A549 (cell line): ENCODE data around the gene PHACTR2. TPM values are rescaled to one million over a fixed set of nuclear protein-coding genes. Genes with fewer than 3 reads are reported as not detected.

Source experiments
- ATAC-seq, 2 experiments: fragments of 200-7000 bp in 1 of 2; fragments of >200 bp in 1 of 2; cut with Nextera tagmentation in 1 of 2; cut with Tn5 transposase in 1 of 2; 3 replicates each; pipeline versions ENCODE4 v1.8.0 to v1.9.1; 2018 to 2020; ENCODE audit warnings: mild to moderate bottlenecking in 1 of 2, moderate library complexity in 1 of 2
- CTCF ChIA-PET: fragments of 300-600 bp; sonication (Branson Sonifier 250); formaldehyde crosslinking; extraction: SDS; loops from one replicate; lab custom pipeline; 2021; ENCODE audit warnings: antibody characterized with exemption, inconsistent platforms; lab: Yijun Ruan, JAX
- POLR2A ChIA-PET: fragments of 350-600 bp; formaldehyde crosslinking; extraction: SDS; loops from one replicate; lab custom pipeline; 2021; ENCODE audit warnings: antibody characterized with exemption, inconsistent platforms; lab: Yijun Ruan, JAX
- DNase-seq, 2 experiments: peaks; one replicate each; pipeline versions ENCODE4 v3.0.0 to v3.0.0-alpha.2; 2011 to 2016; ENCODE audit warnings: low read depth in 1 of 2, low spot score in 1 of 2
- FAIRE-seq: peaks from 2 replicates; lab custom pipeline; 2011; peaks lifted over from hg19 to GRCh38; lab: Jason Lieb, UNC
- H3K27ac ChIP-seq, 2 experiments: fragments of >200 bp; sonication (Bioruptor Twin); formaldehyde crosslinking; 3 replicates each; pipeline ENCODE4 v1.5.1; 2016 to 2017
- H3K4me1 ChIP-seq: fragments of >200 bp; sonication (Bioruptor Twin); formaldehyde crosslinking; 3 replicates; pipeline ENCODE4 v1.6.1; 2016
- H3K4me2 ChIP-seq: fragments of >200 bp; sonication (Bioruptor Twin); formaldehyde crosslinking; 3 replicates; pipeline ENCODE4 v1.6.1; 2016
- H3K4me3 ChIP-seq: fragments of >200 bp; sonication (Bioruptor Twin); formaldehyde crosslinking; 3 replicates; pipeline ENCODE4 v1.5.1; 2016
- H3K9me3 ChIP-seq: fragments of >200 bp; sonication (Bioruptor Twin); formaldehyde crosslinking; 3 replicates; pipeline ENCODE4 v1.6.1; 2016
- CBX8 ChIP-seq: fragments of 200-600 bp; sonication (generic); IDR thresholded peaks from 2 replicates; pipeline ENCODE4 v1.6.1; 2016
- EP300 ChIP-seq, 2 experiments: fragments of >200 bp; sonication (Bioruptor Twin); formaldehyde crosslinking; IDR thresholded peaks; 2 replicates in 1 of 2; 3 replicates in 1 of 2; pipeline ENCODE4 v1.6.1; 2016 to 2017
- ESRRA ChIP-seq: fragments of 150-350 bp; IDR thresholded peaks from 2 replicates; pipeline ENCODE4 v1.6.1; 2014; ENCODE audit warnings: mild to moderate bottlenecking, low read length, borderline replicate concordance
- FOSB ChIP-seq: fragments of 250-450 bp; sonication (Bioruptor Pico); IDR thresholded peaks from 2 replicates; pipeline ENCODE4 v1.5.0; 2020; ENCODE audit warnings: mild to moderate bottlenecking, moderate library complexity
- FOSL2 ChIP-seq, 2 experiments: fragments of 450-650 bp in 1 of 2; fragments of >200 bp in 1 of 2; sonication (Bioruptor Twin) in 1 of 2; formaldehyde crosslinking; IDR thresholded peaks; 2 replicates each; pipeline versions ENCODE4 v1.5.0 to v1.6.1; 2016 to 2020; ENCODE audit warnings: mild to moderate bottlenecking in 1 of 2, moderate library complexity in 1 of 2
- GATA3 ChIP-seq: IDR thresholded peaks from 2 replicates; pipeline ENCODE4 v1.6.1; 2012; ENCODE audit warnings: borderline replicate concordance
- HOXA7 ChIP-seq: fragments of 250-450 bp; sonication (Bioruptor Pico); IDR thresholded peaks from 2 replicates; pipeline ENCODE4 v1.5.0; 2020; ENCODE audit warnings: mild to moderate bottlenecking, moderate library complexity
- HOXB13 ChIP-seq: fragments of 250-450 bp; sonication (Bioruptor Pico); IDR thresholded peaks from 2 replicates; pipeline ENCODE4 v1.5.0; 2020; ENCODE audit warnings: low read depth, mild to moderate bottlenecking, moderate library complexity
- KDM1A ChIP-seq: fragments of 200-600 bp; sonication (generic); IDR thresholded peaks from 2 replicates; pipeline ENCODE4 v1.6.1; 2016; ENCODE audit warnings: low read depth, mild to moderate bottlenecking
- MAFK ChIP-seq: fragments of 450-650 bp; IDR thresholded peaks from 2 replicates; pipeline ENCODE4 v1.6.1; 2014; ENCODE audit not compliant: partially characterized antibody
- MYC ChIP-seq: IDR thresholded peaks from 2 replicates; pipeline ENCODE4 v1.6.1; 2012; ENCODE audit warnings: mild to moderate bottlenecking, inconsistent platforms, low read length, improper control_type of control experiment, borderline replicate concordance
- NPAS2 ChIP-seq: fragments of 250-450 bp; sonication (Bioruptor Pico); IDR thresholded peaks from 2 replicates; pipeline ENCODE4 v1.8.0; 2022; ENCODE audit warnings: mild to moderate bottlenecking, moderate library complexity, borderline replicate concordance
- NR3C1 ChIP-seq: fragments of >200 bp; sonication (Bioruptor Twin); formaldehyde crosslinking; IDR thresholded peaks from 3 replicates; pipeline ENCODE4 v1.6.1; 2017
- PHF8 ChIP-seq: fragments of 200-600 bp; sonication (generic); IDR thresholded peaks from 2 replicates; pipeline ENCODE4 v1.6.1; 2016; ENCODE audit warnings: low read depth, mild to moderate bottlenecking, antibody characterized with exemption, moderate library complexity, borderline replicate concordance
- POLR2A ChIP-seq: IDR thresholded peaks from 2 replicates; pipeline ENCODE4 v1.6.1; 2012; ENCODE audit warnings: mild to moderate bottlenecking, low read length
- RARB ChIP-seq: fragments of 250-450 bp; sonication (Bioruptor Pico); IDR thresholded peaks from 2 replicates; pipeline ENCODE4 v1.8.0; 2021; ENCODE audit warnings: mild to moderate bottlenecking, moderate library complexity
- SREBF2 ChIP-seq: fragments of 450-650 bp; IDR thresholded peaks from 2 replicates; pipeline ENCODE4 v1.6.1; 2014; ENCODE audit warnings: mild to moderate bottlenecking, moderate library complexity
- TP53 ChIP-seq: fragments of 250-450 bp; sonication (Bioruptor Pico); IDR thresholded peaks from 2 replicates; pipeline ENCODE4 v1.5.0; 2021; ENCODE audit warnings: mild to moderate bottlenecking, moderate library complexity
- ZNF302 ChIP-seq: fragments of 250-450 bp; sonication (Bioruptor Pico); IDR thresholded peaks from 2 replicates; pipeline ENCODE4 v1.9.0; 2021; ENCODE audit warnings: inconsistent platforms, mild to moderate bottlenecking, moderate library complexity
- WGBS: methylation state at CpG from one replicate; pipeline ENCODE4 v1.1.6; 2017; ENCODE audit errors: missing lambda C conversion rate; 5-methylcytosine and 5-hydroxymethylcytosine counted together
- polyA plus RNA-seq, 4 experiments: library from polyadenylated mRNA; depleted of rRNA in 3 of 4; stranded (reverse); fragments of >200 nt; fragmentation: RNase III in 1 of 4; extraction: RNeasy Plus Mini Kit Qiagen cat#74134 plus additional on column Dnase treatment in 1 of 4; gene quantifications; 2 replicates in 3 of 4; 3 replicates in 1 of 4; pipeline ENCODE4 v1.2.3, GENCODE V29; 2011 to 2017
- TF ChIP-seq, protein P1 (sequence below): fragments of 150-350 bp; IDR thresholded peaks from 2 replicates; pipeline ENCODE4 v1.6.1; 2014; ENCODE audit warnings: low read depth, mild to moderate bottlenecking, low read length
- TF ChIP-seq, protein P2 (sequence below): IDR thresholded peaks from 2 replicates; pipeline ENCODE4 v1.6.1; 2012
- TF ChIP-seq, protein P3 (sequence below): fragments of 200-600 bp; sonication (generic); IDR thresholded peaks from 2 replicates; pipeline ENCODE4 v1.6.1; 2016; ENCODE audit warnings: antibody characterized with exemption, mild to moderate bottlenecking, moderate library complexity
- TF ChIP-seq, protein P4 (sequence below): fragments of >200 bp; sonication (Bioruptor Twin); formaldehyde crosslinking; IDR thresholded peaks from 2 replicates; pipeline ENCODE4 v1.6.1; 2016

PHACTR2 gene
- polyA plus RNA-seq, 2 of the 4 experiments (the other 2 are of a cell fraction): 2.5 to 10.4 TPM

DNA sequence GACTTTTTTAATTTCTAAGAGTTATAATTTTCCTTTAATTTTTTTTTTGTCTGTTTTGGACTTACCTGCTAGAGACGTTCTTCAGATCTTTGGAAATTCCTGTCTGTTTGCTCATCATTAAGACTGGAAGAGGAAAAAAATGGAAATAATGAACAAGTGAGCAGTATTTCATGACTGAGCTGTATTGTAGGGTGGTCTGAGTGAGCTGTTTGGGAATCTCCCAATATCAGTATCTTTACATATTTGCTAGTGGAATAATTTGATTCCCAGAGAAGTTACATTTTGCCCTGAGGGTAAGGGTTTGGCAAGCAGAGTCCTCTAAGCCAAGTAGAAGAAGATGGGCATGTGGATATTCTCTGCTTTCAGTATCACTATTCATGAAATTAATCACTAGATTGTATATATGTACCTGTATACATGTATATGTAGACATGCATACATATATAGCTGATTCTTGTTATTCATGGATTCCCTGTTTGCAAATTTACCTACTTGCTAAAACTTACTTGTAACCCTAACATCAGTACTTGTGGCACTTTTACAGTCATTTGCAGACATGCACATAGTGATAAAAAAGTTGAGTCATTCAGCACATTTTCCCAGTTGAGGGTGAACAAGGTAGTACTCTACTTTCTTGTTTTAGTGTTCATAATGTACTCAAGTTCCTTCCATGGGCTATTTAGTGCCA is 200.0 kb downstream of the PHACTR2 start (continued):
- TF ChIP-seq, protein P1, sequence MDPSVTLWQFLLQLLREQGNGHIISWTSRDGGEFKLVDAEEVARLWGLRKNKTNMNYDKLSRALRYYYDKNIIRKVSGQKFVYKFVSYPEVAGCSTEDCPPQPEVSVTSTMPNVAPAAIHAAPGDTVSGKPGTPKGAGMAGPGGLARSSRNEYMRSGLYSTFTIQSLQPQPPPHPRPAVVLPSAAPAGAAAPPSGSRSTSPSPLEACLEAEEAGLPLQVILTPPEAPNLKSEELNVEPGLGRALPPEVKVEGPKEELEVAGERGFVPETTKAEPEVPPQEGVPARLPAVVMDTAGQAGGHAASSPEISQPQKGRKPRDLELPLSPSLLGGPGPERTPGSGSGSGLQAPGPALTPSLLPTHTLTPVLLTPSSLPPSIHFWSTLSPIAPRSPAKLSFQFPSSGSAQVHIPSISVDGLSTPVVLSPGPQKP: no peak
- TF ChIP-seq, protein P2, sequence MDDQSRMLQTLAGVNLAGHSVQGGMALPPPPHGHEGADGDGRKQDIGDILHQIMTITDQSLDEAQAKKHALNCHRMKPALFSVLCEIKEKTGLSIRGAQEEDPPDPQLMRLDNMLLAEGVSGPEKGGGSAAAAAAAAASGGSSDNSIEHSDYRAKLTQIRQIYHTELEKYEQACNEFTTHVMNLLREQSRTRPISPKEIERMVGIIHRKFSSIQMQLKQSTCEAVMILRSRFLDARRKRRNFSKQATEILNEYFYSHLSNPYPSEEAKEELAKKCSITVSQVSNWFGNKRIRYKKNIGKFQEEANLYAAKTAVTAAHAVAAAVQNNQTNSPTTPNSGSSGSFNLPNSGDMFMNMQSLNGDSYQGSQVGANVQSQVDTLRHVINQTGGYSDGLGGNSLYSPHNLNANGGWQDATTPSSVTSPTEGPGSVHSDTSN: no peak
- TF ChIP-seq MAFK: no peak
- no peak for TF ChIP-seq ZNF302 (CRISPR knock-in tag)
- no peak for TF ChIP-seq SREBF2

DNA sequence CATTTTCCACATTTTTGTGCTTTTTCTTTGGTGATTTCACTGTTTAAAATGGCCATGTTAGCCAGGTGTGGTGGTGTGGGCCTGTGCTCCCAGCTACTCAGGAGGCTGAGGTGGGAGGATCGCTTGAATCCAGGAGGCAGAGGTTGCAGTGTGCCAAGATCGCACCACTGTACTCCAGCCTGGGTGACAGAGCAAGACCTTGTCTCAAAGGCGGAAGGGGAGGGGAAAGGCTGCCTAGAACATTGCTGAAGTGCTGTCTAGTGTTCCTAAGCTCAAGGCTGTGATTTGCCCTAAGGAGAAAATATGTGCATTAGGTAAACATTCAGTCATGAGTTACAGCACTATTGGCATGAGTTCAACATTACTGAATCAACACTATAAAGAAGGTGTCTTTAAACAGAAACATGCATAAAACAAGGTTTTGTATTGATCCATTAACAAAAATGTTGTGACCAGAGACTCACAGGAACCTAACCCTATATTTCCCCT is 200.6 kb downstream of the PHACTR2 start:
- 90% methylated on average over 3 of the region's 3 CpGs for WGBS
- Histone ChIP-seq H3K9me3 (peaks cover 7% of the 10 kb centered on the region; the same call in 1 of the 3 replicates), H3K4me2 (no peak overlapping the region), H3K27ac (no peak overlapping the region), H3K4me1 (no peaks in the 10 kb centered on the region), H3K4me3 (no peak overlapping the region)
- no peak for ATAC-seq
- DNase-seq: peak in 1 of 2 experiments; percentile 5
- ChIA-PET POLR2A (no interaction called here), CTCF (no interaction called here)
- TF ChIP-seq PHF8: no peak
- no peak for TF ChIP-seq EP300 (IDR thresholded peaks at IDR 0.05)
- TF ChIP-seq GATA3: no peak
- TF ChIP-seq FOSB (CRISPR knock-in tag): no peak
- no peak for TF ChIP-seq TP53 (CRISPR knock-in tag)
- TF ChIP-seq HOXA7 (CRISPR knock-in tag): no peak
- no peak for TF ChIP-seq KDM1A
- TF ChIP-seq RARB (CRISPR knock-in tag): no peak
- no peak for TF ChIP-seq SREBF2
- no peak for TF ChIP-seq FOSL2 (IDR thresholded peaks at IDR 0.05)
- no peak for TF ChIP-seq FOSL2 (CRISPR knock-in tag; IDR thresholded peaks at IDR 0.05)
- TF ChIP-seq MAFK: no peak
- TF ChIP-seq, protein P3, sequence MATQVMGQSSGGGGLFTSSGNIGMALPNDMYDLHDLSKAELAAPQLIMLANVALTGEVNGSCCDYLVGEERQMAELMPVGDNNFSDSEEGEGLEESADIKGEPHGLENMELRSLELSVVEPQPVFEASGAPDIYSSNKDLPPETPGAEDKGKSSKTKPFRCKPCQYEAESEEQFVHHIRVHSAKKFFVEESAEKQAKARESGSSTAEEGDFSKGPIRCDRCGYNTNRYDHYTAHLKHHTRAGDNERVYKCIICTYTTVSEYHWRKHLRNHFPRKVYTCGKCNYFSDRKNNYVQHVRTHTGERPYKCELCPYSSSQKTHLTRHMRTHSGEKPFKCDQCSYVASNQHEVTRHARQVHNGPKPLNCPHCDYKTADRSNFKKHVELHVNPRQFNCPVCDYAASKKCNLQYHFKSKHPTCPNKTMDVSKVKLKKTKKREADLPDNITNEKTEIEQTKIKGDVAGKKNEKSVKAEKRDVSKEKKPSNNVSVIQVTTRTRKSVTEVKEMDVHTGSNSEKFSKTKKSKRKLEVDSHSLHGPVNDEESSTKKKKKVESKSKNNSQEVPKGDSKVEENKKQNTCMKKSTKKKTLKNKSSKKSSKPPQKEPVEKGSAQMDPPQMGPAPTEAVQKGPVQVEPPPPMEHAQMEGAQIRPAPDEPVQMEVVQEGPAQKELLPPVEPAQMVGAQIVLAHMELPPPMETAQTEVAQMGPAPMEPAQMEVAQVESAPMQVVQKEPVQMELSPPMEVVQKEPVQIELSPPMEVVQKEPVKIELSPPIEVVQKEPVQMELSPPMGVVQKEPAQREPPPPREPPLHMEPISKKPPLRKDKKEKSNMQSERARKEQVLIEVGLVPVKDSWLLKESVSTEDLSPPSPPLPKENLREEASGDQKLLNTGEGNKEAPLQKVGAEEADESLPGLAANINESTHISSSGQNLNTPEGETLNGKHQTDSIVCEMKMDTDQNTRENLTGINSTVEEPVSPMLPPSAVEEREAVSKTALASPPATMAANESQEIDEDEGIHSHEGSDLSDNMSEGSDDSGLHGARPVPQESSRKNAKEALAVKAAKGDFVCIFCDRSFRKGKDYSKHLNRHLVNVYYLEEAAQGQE: no peak
- no peak for TF ChIP-seq MYC
- TF ChIP-seq ESRRA: no peak
- no peak for TF ChIP-seq HOXB13 (CRISPR knock-in tag)
- TF ChIP-seq CBX8: no peak
- TF ChIP-seq POLR2A: no peak
- TF ChIP-seq, protein P4, sequence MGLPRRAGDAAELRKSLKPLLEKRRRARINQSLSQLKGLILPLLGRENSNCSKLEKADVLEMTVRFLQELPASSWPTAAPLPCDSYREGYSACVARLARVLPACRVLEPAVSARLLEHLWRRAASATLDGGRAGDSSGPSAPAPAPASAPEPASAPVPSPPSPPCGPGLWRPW: no peak
- no peak for TF ChIP-seq NPAS2 (CRISPR knock-in tag)
- no peak for TF ChIP-seq NR3C1
- FAIRE-seq: no peak
